SK-N-SH (cell line): ENCODE data around the gene PPP1R16B. TPM values are rescaled to one million over a fixed set of nuclear protein-coding genes. Genes with fewer than 3 reads are reported as not detected.

Experiments
- CTCF ChIA-PET: fragments of 300-600, 350-600 bp; formaldehyde crosslinking; extraction: SDS; loops from one replicate; lab custom pipeline; 2021; lab: Yijun Ruan, JAX
- POLR2A ChIA-PET: fragments of 350-600 bp; sonication (Branson Sonifier 250); formaldehyde crosslinking; extraction: SDS; loops from one replicate; lab custom pipeline; 2020; ENCODE audit warnings: antibody characterized with exemption, inconsistent platforms; lab: Yijun Ruan, JAX
- DNase-seq: peaks from one replicate; pipeline ENCODE4 v3.0.0; 2012
- H2AFZ ChIP-seq: fragments of 200-600 bp; sonication (generic); 2 replicates; pipeline ENCODE4 v1.8.1; 2016; ENCODE audit warnings: antibody characterized with exemption, mild to moderate bottlenecking, low read depth
- H3F3A ChIP-seq: fragments of 200-600 bp; sonication (generic); replicated peaks from 2 replicates; pipeline ENCODE3; 2016; ENCODE audit warnings: antibody characterized with exemption, mild to moderate bottlenecking; ENCODE audit not compliant: insufficient read depth
- H3K27ac ChIP-seq, 2 experiments: fragments of 200-500 bp in 1 of 2; fragments of 200-600 bp in 1 of 2; sonication (Bioruptor generic) in 1 of 2; sonication (generic), shearing (Covaris generic) in 1 of 2; 2 replicates each; pipeline versions ENCODE4 v1.5.1 to v1.6.1; 2014 to 2016; ENCODE audit warnings: low read depth in 2 of 2, inconsistent platforms in 1 of 2, low read length in 1 of 2, mild to moderate bottlenecking in 1 of 2, mixed read lengths in 1 of 2
- H3K27me3 ChIP-seq: fragments of 200-600 bp; sonication (generic), shearing (Covaris generic); 2 replicates; pipeline ENCODE4 v1.6.1; 2016; ENCODE audit warnings: mixed run types; ENCODE audit not compliant: insufficient read depth
- H3K36me3 ChIP-seq, 2 experiments: fragments of 200-500 bp in 1 of 2; fragments of 200-600 bp in 1 of 2; sonication (Bioruptor generic) in 1 of 2; sonication (generic) in 1 of 2; replicated peaks in 1 of 2; 2 replicates each; pipeline versions ENCODE3 to v1.5.1; 2014 to 2016; ENCODE audit warnings: low read length in 1 of 2, mild to moderate bottlenecking in 1 of 2; ENCODE audit not compliant: insufficient read depth in 2 of 2, control insufficient read depth in 1 of 2
- H3K4me1 ChIP-seq, 2 experiments: fragments of 200-500 bp in 1 of 2; fragments of 200-600 bp in 1 of 2; sonication (Bioruptor generic) in 1 of 2; sonication (generic), shearing (Covaris generic) in 1 of 2; 2 replicates each; pipeline versions ENCODE4 v1.5.1 to v1.6.1; 2014 to 2016; ENCODE audit warnings: low read depth in 1 of 2, low read length in 1 of 2, mixed run types in 1 of 2; ENCODE audit not compliant: insufficient read depth in 2 of 2, control insufficient read depth in 1 of 2
- H3K4me2 ChIP-seq: fragments of 200-600 bp; sonication (generic), shearing (Covaris generic); 2 replicates; pipeline ENCODE4 v1.6.1; 2017; ENCODE audit warnings: mixed run types
- H3K4me3 ChIP-seq, 2 experiments: fragments of 200-500 bp in 1 of 2; fragments of 200-600 bp in 1 of 2; sonication (Bioruptor generic) in 1 of 2; sonication (generic), shearing (Covaris generic) in 1 of 2; 2 replicates each; pipeline versions ENCODE4 v1.5.1 to v1.8.1; 2014 to 2016; ENCODE audit warnings: low read depth in 2 of 2, inconsistent platforms in 1 of 2, low read length in 1 of 2, mild to moderate bottlenecking in 1 of 2, mixed read lengths in 1 of 2, moderate library complexity in 1 of 2
- H3K79me2 ChIP-seq: fragments of 200-600 bp; sonication (generic); 2 replicates; pipeline ENCODE4 v1.8.1; 2017; ENCODE audit warnings: mild to moderate bottlenecking; ENCODE audit not compliant: insufficient read depth
- H3K9ac ChIP-seq: fragments of 200-600 bp; sonication (generic); 2 replicates; pipeline ENCODE4 v1.6.1; 2017; ENCODE audit warnings: mixed run types
- H3K9me2 ChIP-seq: fragments of 200-600 bp; sonication (generic); 2 replicates; pipeline ENCODE4 v1.6.1; 2017; ENCODE audit warnings: mixed run types
- H3K9me3 ChIP-seq: fragments of 200-600 bp; sonication (generic); 2 replicates; pipeline ENCODE4 v1.6.1; 2017; ENCODE audit warnings: mixed run types, mild to moderate bottlenecking, moderate library complexity
- H4K20me1 ChIP-seq: fragments of 200-600 bp; sonication (generic); 2 replicates; pipeline ENCODE4 v1.6.1; 2017; ENCODE audit warnings: mild to moderate bottlenecking, mixed run types; ENCODE audit not compliant: insufficient read depth
- ELF1 ChIP-seq: IDR thresholded peaks from 2 replicates; pipeline ENCODE4 v1.4.0; 2012
- EP300 ChIP-seq, 2 experiments: IDR thresholded peaks; 2 replicates each; pipeline versions ENCODE4 v1.4.0 to v1.6.1; 2012; ENCODE audit warnings: borderline replicate concordance in 1 of 2, low read depth in 1 of 2, low read length in 1 of 2
- FOXJ3 ChIP-seq: sonication (generic); formaldehyde crosslinking; IDR thresholded peaks from 2 replicates; pipeline ENCODE4 v1.5.1; 2020; ENCODE audit warnings: mild to moderate bottlenecking, missing genetic modification reagents
- FOXM1 ChIP-seq: IDR thresholded peaks from 2 replicates; pipeline ENCODE4 v1.4.0; 2012; ENCODE audit warnings: low read depth, mild to moderate bottlenecking
- GABPA ChIP-seq: IDR thresholded peaks from 2 replicates; pipeline ENCODE4 v1.4.0; 2012; ENCODE audit warnings: low read depth, mild to moderate bottlenecking
- JUND ChIP-seq: IDR thresholded peaks from 2 replicates; pipeline ENCODE4 v1.4.0; 2012
- NRF1 ChIP-seq: IDR thresholded peaks from 2 replicates; pipeline ENCODE4 v1.6.1; 2012; ENCODE audit warnings: low read depth, mild to moderate bottlenecking, low read length
- PBX3 ChIP-seq: IDR thresholded peaks from 2 replicates; pipeline ENCODE4; 2012
- POLR2AphosphoS5 ChIP-seq: IDR thresholded peaks from 2 replicates; pipeline ENCODE4 v1.6.1; 2012; ENCODE audit warnings: low read depth, low read length
- RCOR1 ChIP-seq: fragments of 150-350 bp; IDR thresholded peaks from 2 replicates; pipeline ENCODE4 v1.6.1; 2017; ENCODE audit warnings: antibody characterized with exemption, low read length
- REST ChIP-seq: IDR thresholded peaks from 2 replicates; pipeline ENCODE4 v1.6.1; 2012; ENCODE audit warnings: mild to moderate bottlenecking, low read depth, low read length, moderate library complexity
- RFX5 ChIP-seq: IDR thresholded peaks from 2 replicates; pipeline ENCODE4 v1.6.1; 2012; ENCODE audit warnings: mild to moderate bottlenecking, improper control_type of control experiment, low read length
- RXRA ChIP-seq: IDR thresholded peaks from 2 replicates; pipeline ENCODE4 v1.4.0; 2012; ENCODE audit warnings: low read depth, mild to moderate bottlenecking, borderline replicate concordance
- SIN3A ChIP-seq: IDR thresholded peaks from 2 replicates; pipeline ENCODE4 v1.6.1; 2012; ENCODE audit warnings: low read depth, mild to moderate bottlenecking, low read length, moderate library complexity, borderline replicate concordance
- TAF1 ChIP-seq: IDR thresholded peaks from 2 replicates; pipeline ENCODE4 v1.6.1; 2012; ENCODE audit warnings: low read depth, mild to moderate bottlenecking, low read length, moderate library complexity, borderline replicate concordance
- TCF12 ChIP-seq: IDR thresholded peaks from 2 replicates; pipeline ENCODE4 v1.4.0; 2012
- ZBTB33 ChIP-seq: IDR thresholded peaks from 2 replicates; pipeline ENCODE4 v1.4.0; 2012; ENCODE audit warnings: low read depth, borderline replicate concordance
- WGBS: methylation state at CpG from one replicate; pipeline ENCODE4 v1.1.6; 2017; ENCODE audit warnings: low lambda C conversion rate; 5-methylcytosine and 5-hydroxymethylcytosine counted together
- polyA plus RNA-seq, 3 experiments: library from polyadenylated mRNA; depleted of rRNA; stranded (reverse); fragments of >200 nt; gene quantifications; 2 replicates each; pipeline ENCODE4 v1.2.3, GENCODE V29; 2012

The PPP1R16B gene
- polyA plus RNA-seq, 1 of the 3 experiments (the other 2 are of a cell fraction): 0.28 TPM

GRCh38 chr20:38897267-38897666 is 91.8 kb downstream of the PPP1R16B start:
- no peaks in the 10 kb centered on the region for H3F3A ChIP-seq
- TF ChIP-seq FOXJ3 (CRISPR knock-in tag): no peak
- no peak for TF ChIP-seq REST
- no peak for TF ChIP-seq SIN3A
- TF ChIP-seq RXRA: no peak
- no peak for TF ChIP-seq RCOR1
- TF ChIP-seq JUND: no peak
- TF ChIP-seq FOXM1: no peak
- no peak for TF ChIP-seq TCF12
- TF ChIP-seq PBX3: no peak
- H3K4me3 ChIP-seq: no peak overlapping the region
- H3K9me2 ChIP-seq: no peaks in the 10 kb centered on the region
- POLR2A ChIA-PET: no interaction called here
- 57% methylated on average over 4 of the region's 4 CpGs for WGBS
- no peak overlapping the region for H3K9ac ChIP-seq
- no peak overlapping the region for H3K4me2 ChIP-seq
- peaks cover 0 to 2% of the 10 kb centered on the region in 2 experiments for H3K36me3 ChIP-seq
- H3K9me3 ChIP-seq: no peaks in the 10 kb centered on the region
- CTCF ChIA-PET: interaction anchor here (0.5 kb wide), 1 partner anchor 107 kb away, joined by 3 read pairs; no protein-coding TSS in a partner anchor
- peaks cover 17% of the 10 kb centered on the region; the same call in 1 of the 2 replicates for H3K27me3 ChIP-seq
- H2AFZ ChIP-seq: no peak overlapping the region
- peaks cover 0 to 25% of the 10 kb centered on the region in 2 experiments; a peak in 1 of 4 replicates for H3K4me1 ChIP-seq
- DNase-seq: no peak
- H4K20me1 ChIP-seq: no peaks in the 10 kb centered on the region
- no peaks in the 10 kb centered on the region for H3K79me2 ChIP-seq
- H3K27ac ChIP-seq: no peak overlapping the region

- TF ChIP-seq POLR2AphosphoS5 (no peak), TAF1 (no peak), EP300 (IDR thresholded peaks at IDR 0.05; ENCODE audit: borderline replicate concordance in 1 of 2, low read depth in 1 of 2, low read length in 1 of 2) (no peak), ZBTB33 (no peak), ELF1 (no peak), SIN3A (no peak), GABPA (no peak), FOXJ3 (CRISPR knock-in tag) (no peak), RCOR1 (no peak), NRF1 (no peak), PBX3 (no peak), RFX5 (no peak), FOXM1 (no peak)
- TF ChIP-seq, all 33 proteins: peak for 0
- peaks cover 0 to 5% of the 10 kb centered on the region in 2 experiments; a peak in 1 of 4 replicates for H3K4me1 ChIP-seq
- ChIA-PET CTCF (interaction anchor here (0.7 to 2.1 kb wide), 6 partner anchors 143 to 255 kb away, joined by 3 to 11 read pairs (median 4); no protein-coding TSS in a partner anchor), POLR2A (no interaction called here)
- H3K4me2 ChIP-seq: no peak overlapping the region
- H3K9me3 ChIP-seq: no peaks in the 10 kb centered on the region
- H3K36me3 ChIP-seq: peaks cover 0 to 6% of the 10 kb centered on the region in 2 experiments
- H3K79me2 ChIP-seq: no peaks in the 10 kb centered on the region
- no peaks in the 10 kb centered on the region for H3K9me2 ChIP-seq
- 48% methylated on average over 13 of the region's 13 CpGs for WGBS
- H3K9ac ChIP-seq: no peak overlapping the region
- no peak overlapping the region for H3K27ac ChIP-seq
- no peak overlapping the region for H3K4me3 ChIP-seq
- H4K20me1 ChIP-seq: no peaks in the 10 kb centered on the region
- H3F3A ChIP-seq: no peaks in the 10 kb centered on the region
- H2AFZ ChIP-seq: no peak overlapping the region
- H3K27me3 ChIP-seq: peaks cover 17% of the 10 kb centered on the region; the same call in 1 of the 2 replicates
- no peak for DNase-seq
Measured at GRCh38 chr20:38900606-38901005, 95.1 kb downstream of the PPP1R16B start.
